SK-N-SH treated with all-trans-retinoic acid at 6 μM for 48 hours (cell line): Measurements from ENCODE around the gene SOX30.
"Not testable (repeated sequence)": the region's sequence is repeated elsewhere in the genome, so short reads cannot be mapped to it uniquely, and the experiment has no call there.

Experiments
- ATAC-seq: fragments of 200-7000 bp; cut with Tn5 transposase; 3 replicates; pipeline ENCODE4 v1.9.1; 2020; ENCODE audit warnings: mild to moderate bottlenecking, moderate library complexity
- ARNTL ChIP-seq: fragments of 450-650 bp; formaldehyde crosslinking; IDR thresholded peaks from 2 replicates; pipeline ENCODE4 v1.5.0; 2020; ENCODE audit warnings: low read depth, mild to moderate bottlenecking, moderate library complexity, borderline replicate concordance
- BACH2 ChIP-seq: fragments of 250-450 bp; sonication (Bioruptor Pico); IDR thresholded peaks from 2 replicates; pipeline ENCODE4 v1.9.0; 2021; ENCODE audit warnings: mild to moderate bottlenecking, borderline replicate concordance
- ESRRG ChIP-seq: fragments of 250-450 bp; sonication (Bioruptor Pico); IDR thresholded peaks from 2 replicates; pipeline ENCODE4 v1.6.1; 2021; ENCODE audit warnings: mild to moderate bottlenecking
- GLIS3 ChIP-seq: fragments of 250-450 bp; sonication (Bioruptor Pico); IDR thresholded peaks from 2 replicates; pipeline ENCODE4 v1.5.0; 2020; ENCODE audit warnings: mild to moderate bottlenecking, moderate library complexity
- ISL1 ChIP-seq: fragments of 250-450 bp; sonication (Bioruptor Pico); IDR thresholded peaks from 2 replicates; pipeline ENCODE4 v2.1.2; 2022; ENCODE audit warnings: mild to moderate bottlenecking, moderate library complexity
- OSR1 ChIP-seq: fragments of 250-450 bp; sonication (Bioruptor Pico); IDR thresholded peaks from 2 replicates; pipeline ENCODE4 v1.8.0; 2022; ENCODE audit warnings: moderate library complexity, mild to moderate bottlenecking, inconsistent platforms
- PPARA ChIP-seq: fragments of 250-450 bp; sonication (Bioruptor Pico); IDR thresholded peaks from 2 replicates; pipeline ENCODE4 v1.5.0; 2020; ENCODE audit warnings: mild to moderate bottlenecking, borderline replicate concordance
- RARB ChIP-seq: fragments of 250-450 bp; sonication (Bioruptor Pico); IDR thresholded peaks from 2 replicates; pipeline ENCODE4 v1.8.0; 2021; ENCODE audit warnings: mild to moderate bottlenecking, moderate library complexity
- SNAI2 ChIP-seq: fragments of 250-450 bp; sonication (Bioruptor Pico); IDR thresholded peaks from 2 replicates; pipeline ENCODE4 v1.5.0; 2020; ENCODE audit warnings: mild to moderate bottlenecking, moderate library complexity
- ZFP3 ChIP-seq: fragments of 250-450 bp; sonication (Bioruptor Pico); IDR thresholded peaks from 2 replicates; pipeline ENCODE4 v1.5.0; 2020; ENCODE audit warnings: mild to moderate bottlenecking, moderate library complexity
- ZNF565 ChIP-seq: fragments of 450-650 bp; formaldehyde crosslinking; conservative IDR thresholded peaks from 2 replicates; pipeline ENCODE4 v1.5.0; 2020; ENCODE audit warnings: low read depth, mild to moderate bottlenecking, moderate library complexity
- ZNF70 ChIP-seq: fragments of 450-650 bp; formaldehyde crosslinking; IDR thresholded peaks from 2 replicates; pipeline ENCODE4 v1.5.0; 2020; ENCODE audit warnings: mild to moderate bottlenecking, moderate library complexity
- ZNF8 ChIP-seq: fragments of 450-650 bp; formaldehyde crosslinking; IDR thresholded peaks from 2 replicates; pipeline ENCODE4 v1.5.0; 2020; ENCODE audit warnings: mild to moderate bottlenecking, moderate library complexity
- TF ChIP-seq, protein P1 (sequence below): fragments of 250-450 bp; sonication (Bioruptor Pico); IDR thresholded peaks from 2 replicates; pipeline ENCODE4 v1.5.0; 2020; ENCODE audit warnings: mild to moderate bottlenecking, moderate library complexity
- TF ChIP-seq, protein P2 (sequence below): fragments of 250-450 bp; sonication (Bioruptor Pico); IDR thresholded peaks from 2 replicates; pipeline ENCODE4 v1.8.0; 2021; ENCODE audit warnings: low read depth, mild to moderate bottlenecking, moderate library complexity, borderline replicate concordance
- TF ChIP-seq, protein P3 (sequence below): fragments of 250-450 bp; sonication (Bioruptor Pico); IDR thresholded peaks from 2 replicates; pipeline ENCODE4 v1.5.1; 2020; ENCODE audit warnings: low read depth, mild to moderate bottlenecking, moderate library complexity
- TF ChIP-seq, protein P4 (sequence below): fragments of 250-450 bp; sonication (Bioruptor Pico); IDR thresholded peaks from 2 replicates; pipeline ENCODE4 v1.5.1; 2021; ENCODE audit warnings: mild to moderate bottlenecking, moderate library complexity
- TF ChIP-seq, protein P5 (sequence below): fragments of 250-450 bp; sonication (Bioruptor Pico); IDR thresholded peaks from 2 replicates; pipeline ENCODE4 v1.8.0; 2020; ENCODE audit warnings: mild to moderate bottlenecking, moderate library complexity, borderline replicate concordance

Gene SOX30

DNA sequence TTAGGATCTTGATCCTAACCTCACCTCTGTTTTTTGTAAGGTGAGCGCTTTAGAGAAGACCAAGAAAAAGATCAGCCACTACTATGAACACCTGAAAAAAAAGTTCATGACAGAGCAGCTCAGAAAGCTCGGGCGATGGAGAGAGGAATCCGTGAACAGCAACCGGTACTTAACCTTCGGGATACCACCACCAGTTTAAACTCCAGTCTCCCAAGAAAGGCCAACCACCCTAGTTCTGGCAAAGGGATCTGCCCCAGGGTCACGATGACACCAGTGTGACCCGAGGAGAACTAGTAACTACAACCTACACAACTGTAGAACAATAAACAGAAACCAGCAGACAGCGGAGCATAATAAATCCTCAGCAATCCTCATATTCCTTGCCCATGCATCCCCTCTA is 27.6 kb upstream of the SOX30 start:
- TF ChIP-seq ISL1 (CRISPR knock-in tag) (no peak), RARB (CRISPR knock-in tag) (no peak), ESRRG (no peak), ARNTL (no peak), ZNF565 (no peak), ZNF8 (CRISPR knock-in tag) (no peak), ZFP3 (no peak)
- TF ChIP-seq, protein P1, sequence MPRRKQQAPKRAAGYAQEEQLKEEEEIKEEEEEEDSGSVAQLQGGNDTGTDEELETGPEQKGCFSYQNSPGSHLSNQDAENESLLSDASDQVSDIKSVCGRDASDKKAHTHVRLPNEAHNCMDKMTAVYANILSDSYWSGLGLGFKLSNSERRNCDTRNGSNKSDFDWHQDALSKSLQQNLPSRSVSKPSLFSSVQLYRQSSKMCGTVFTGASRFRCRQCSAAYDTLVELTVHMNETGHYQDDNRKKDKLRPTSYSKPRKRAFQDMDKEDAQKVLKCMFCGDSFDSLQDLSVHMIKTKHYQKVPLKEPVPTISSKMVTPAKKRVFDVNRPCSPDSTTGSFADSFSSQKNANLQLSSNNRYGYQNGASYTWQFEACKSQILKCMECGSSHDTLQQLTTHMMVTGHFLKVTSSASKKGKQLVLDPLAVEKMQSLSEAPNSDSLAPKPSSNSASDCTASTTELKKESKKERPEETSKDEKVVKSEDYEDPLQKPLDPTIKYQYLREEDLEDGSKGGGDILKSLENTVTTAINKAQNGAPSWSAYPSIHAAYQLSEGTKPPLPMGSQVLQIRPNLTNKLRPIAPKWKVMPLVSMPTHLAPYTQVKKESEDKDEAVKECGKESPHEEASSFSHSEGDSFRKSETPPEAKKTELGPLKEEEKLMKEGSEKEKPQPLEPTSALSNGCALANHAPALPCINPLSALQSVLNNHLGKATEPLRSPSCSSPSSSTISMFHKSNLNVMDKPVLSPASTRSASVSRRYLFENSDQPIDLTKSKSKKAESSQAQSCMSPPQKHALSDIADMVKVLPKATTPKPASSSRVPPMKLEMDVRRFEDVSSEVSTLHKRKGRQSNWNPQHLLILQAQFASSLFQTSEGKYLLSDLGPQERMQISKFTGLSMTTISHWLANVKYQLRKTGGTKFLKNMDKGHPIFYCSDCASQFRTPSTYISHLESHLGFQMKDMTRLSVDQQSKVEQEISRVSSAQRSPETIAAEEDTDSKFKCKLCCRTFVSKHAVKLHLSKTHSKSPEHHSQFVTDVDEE (CRISPR knock-in tag): no peak
- TF ChIP-seq, protein P2, sequence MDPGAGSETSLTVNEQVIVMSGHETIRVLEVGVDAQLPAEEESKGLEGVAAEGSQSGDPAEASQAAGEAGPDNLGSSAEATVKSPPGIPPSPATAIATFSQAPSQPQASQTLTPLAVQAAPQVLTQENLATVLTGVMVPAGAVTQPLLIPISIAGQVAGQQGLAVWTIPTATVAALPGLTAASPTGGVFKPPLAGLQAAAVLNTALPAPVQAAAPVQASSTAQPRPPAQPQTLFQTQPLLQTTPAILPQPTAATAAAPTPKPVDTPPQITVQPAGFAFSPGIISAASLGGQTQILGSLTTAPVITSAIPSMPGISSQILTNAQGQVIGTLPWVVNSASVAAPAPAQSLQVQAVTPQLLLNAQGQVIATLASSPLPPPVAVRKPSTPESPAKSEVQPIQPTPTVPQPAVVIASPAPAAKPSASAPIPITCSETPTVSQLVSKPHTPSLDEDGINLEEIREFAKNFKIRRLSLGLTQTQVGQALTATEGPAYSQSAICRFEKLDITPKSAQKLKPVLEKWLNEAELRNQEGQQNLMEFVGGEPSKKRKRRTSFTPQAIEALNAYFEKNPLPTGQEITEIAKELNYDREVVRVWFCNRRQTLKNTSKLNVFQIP (CRISPR knock-in tag): no peak
- TF ChIP-seq, protein P3, sequence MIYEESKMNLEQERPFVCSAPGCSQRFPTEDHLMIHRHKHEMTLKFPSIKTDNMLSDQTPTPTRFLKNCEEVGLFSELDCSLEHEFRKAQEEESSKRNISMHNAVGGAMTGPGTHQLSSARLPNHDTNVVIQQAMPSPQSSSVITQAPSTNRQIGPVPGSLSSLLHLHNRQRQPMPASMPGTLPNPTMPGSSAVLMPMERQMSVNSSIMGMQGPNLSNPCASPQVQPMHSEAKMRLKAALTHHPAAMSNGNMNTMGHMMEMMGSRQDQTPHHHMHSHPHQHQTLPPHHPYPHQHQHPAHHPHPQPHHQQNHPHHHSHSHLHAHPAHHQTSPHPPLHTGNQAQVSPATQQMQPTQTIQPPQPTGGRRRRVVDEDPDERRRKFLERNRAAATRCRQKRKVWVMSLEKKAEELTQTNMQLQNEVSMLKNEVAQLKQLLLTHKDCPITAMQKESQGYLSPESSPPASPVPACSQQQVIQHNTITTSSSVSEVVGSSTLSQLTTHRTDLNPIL (CRISPR knock-in tag): no peak
- no peak for ATAC-seq

DNA sequence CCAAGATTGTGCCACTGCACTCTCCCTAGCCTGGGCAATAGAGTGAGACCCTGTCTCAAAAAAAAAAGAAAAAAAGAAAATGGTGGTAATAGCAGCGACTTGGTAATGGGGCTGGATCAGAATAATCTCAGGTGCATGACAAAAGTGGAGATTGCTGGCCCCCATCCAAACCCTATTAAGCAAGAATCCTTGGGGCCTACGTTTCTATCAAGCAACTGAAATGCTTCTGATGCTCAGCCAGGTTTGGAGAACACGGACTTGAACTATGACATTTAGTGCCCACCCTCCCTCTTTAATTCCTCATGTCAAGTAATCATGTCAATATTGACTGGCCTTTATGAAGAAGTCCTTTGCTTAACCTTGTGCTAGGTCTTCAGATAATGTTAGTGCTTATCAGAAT is 25.7 kb upstream of the SOX30 start:
- no peak for ATAC-seq
- no peak for TF ChIP-seq ISL1 (CRISPR knock-in tag)
- no peak for TF ChIP-seq PPARA (CRISPR knock-in tag)
- no peak for TF ChIP-seq SNAI2
- TF ChIP-seq, protein P4, sequence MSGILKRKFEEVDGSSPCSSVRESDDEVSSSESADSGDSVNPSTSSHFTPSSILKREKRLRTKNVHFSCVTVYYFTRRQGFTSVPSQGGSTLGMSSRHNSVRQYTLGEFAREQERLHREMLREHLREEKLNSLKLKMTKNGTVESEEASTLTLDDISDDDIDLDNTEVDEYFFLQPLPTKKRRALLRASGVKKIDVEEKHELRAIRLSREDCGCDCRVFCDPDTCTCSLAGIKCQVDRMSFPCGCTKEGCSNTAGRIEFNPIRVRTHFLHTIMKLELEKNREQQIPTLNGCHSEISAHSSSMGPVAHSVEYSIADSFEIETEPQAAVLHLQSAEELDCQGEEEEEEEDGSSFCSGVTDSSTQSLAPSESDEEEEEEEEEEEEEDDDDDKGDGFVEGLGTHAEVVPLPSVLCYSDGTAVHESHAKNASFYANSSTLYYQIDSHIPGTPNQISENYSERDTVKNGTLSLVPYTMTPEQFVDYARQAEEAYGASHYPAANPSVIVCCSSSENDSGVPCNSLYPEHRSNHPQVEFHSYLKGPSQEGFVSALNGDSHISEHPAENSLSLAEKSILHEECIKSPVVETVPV: no peak
- TF ChIP-seq ZNF70 (CRISPR knock-in tag): no peak
- no peak for TF ChIP-seq OSR1 (CRISPR knock-in tag)
- no peak for TF ChIP-seq GLIS3 (CRISPR knock-in tag)
- TF ChIP-seq BACH2 (CRISPR knock-in tag): no peak
- TF ChIP-seq, protein P5, sequence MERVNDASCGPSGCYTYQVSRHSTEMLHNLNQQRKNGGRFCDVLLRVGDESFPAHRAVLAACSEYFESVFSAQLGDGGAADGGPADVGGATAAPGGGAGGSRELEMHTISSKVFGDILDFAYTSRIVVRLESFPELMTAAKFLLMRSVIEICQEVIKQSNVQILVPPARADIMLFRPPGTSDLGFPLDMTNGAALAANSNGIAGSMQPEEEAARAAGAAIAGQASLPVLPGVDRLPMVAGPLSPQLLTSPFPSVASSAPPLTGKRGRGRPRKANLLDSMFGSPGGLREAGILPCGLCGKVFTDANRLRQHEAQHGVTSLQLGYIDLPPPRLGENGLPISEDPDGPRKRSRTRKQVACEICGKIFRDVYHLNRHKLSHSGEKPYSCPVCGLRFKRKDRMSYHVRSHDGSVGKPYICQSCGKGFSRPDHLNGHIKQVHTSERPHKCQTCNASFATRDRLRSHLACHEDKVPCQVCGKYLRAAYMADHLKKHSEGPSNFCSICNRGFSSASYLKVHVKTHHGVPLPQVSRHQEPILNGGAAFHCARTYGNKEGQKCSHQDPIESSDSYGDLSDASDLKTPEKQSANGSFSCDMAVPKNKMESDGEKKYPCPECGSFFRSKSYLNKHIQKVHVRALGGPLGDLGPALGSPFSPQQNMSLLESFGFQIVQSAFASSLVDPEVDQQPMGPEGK: no peak
- no peak for TF ChIP-seq ZNF565
- TF ChIP-seq, protein P1 (CRISPR knock-in tag): no peak

DNA sequence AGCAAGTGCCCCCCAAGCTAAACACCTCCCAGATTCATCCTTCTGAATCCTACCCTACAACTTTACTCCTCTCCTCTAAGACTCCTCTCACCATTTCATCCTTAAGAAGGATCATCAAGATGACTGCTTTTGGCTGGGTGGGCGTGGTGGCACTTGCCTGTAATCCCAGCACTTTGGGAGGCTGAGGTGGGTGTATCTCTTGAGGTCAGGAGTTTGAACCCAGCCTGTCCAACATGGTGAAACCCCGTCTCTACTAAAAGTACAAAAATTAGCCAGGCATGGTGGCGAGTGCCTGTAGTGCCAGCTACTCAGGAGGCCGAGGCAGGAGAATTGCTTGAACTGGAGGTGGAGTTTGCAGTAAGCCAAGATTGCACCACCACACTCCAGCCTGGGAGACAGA is 22.1 kb upstream of the SOX30 start:
- ATAC-seq: not testable (repeated sequence)
